HEK293 (cell line): ENCODE measurements around the gene SYNC.
A peak's percentile ranks its signal among the peaks of the same experiment; 100 is the strongest.

Experiments
- CTCF ChIA-PET: fragments of 350-600 bp; formaldehyde crosslinking; extraction: SDS; loops from one replicate; lab custom pipeline; 2021; ENCODE audit warnings: antibody characterized with exemption; lab: Yijun Ruan, JAX
- POLR2A ChIA-PET: fragments of 300-600 bp; formaldehyde crosslinking; extraction: SDS; loops from one replicate; lab custom pipeline; 2020; ENCODE audit warnings: antibody characterized with exemption, inconsistent platforms; lab: Yijun Ruan, JAX
- H3K27ac ChIP-seq: fragments of 200-500 bp; sonication (Bioruptor generic); 2 replicates; pipeline ENCODE4 v1.5.1; 2014; ENCODE audit warnings: low read depth, low read length, control low read depth, inconsistent platforms; ENCODE audit errors: extremely low read depth
- H3K36me3 ChIP-seq, 2 experiments: fragments of 200-500 bp in 1 of 2; sonication (Bioruptor generic) in 1 of 2; 1 replicate in 1 of 2; 2 replicates in 1 of 2; pipeline ENCODE4 v1.5.1; 2014 to 2017; ENCODE audit warnings: inconsistent platforms in 2 of 2, low read length in 2 of 2; ENCODE audit not compliant: control insufficient read depth in 2 of 2, insufficient read depth in 1 of 2
- H3K4me1 ChIP-seq: fragments of 200-500 bp; sonication (Bioruptor generic); 2 replicates; pipeline ENCODE4 v1.5.1; 2014; ENCODE audit warnings: mild to moderate bottlenecking, low read length, inconsistent platforms; ENCODE audit not compliant: control insufficient read depth, insufficient read depth
- H3K4me3 ChIP-seq: 2 replicates; pipeline ENCODE4 v1.5.1; 2011; ENCODE audit warnings: low read depth, mild to moderate bottlenecking, control low read depth, low read length, moderate library complexity
- H3K9me3 ChIP-seq: fragments of 200-500 bp; sonication (Bioruptor generic); 2 replicates; pipeline ENCODE4 v1.5.1; 2014; ENCODE audit warnings: low read depth, low read length, inconsistent platforms; ENCODE audit not compliant: control insufficient read depth, insufficient read depth
- BCL6B ChIP-seq: fragments of 450-650 bp; formaldehyde crosslinking; IDR thresholded peaks from 2 replicates; pipeline ENCODE4 v1.5.1; 2017; ENCODE audit warnings: missing biosample characterization, missing genetic modification characterization
- GFI1B ChIP-seq: fragments of 450-650 bp; formaldehyde crosslinking; IDR thresholded peaks from 2 replicates; pipeline ENCODE4 v1.5.1; 2016; ENCODE audit warnings: missing biosample characterization, missing genetic modification characterization
- KLF1 ChIP-seq: fragments of 450-650 bp; formaldehyde crosslinking; IDR thresholded peaks from 2 replicates; pipeline ENCODE4 v1.5.1; 2016; ENCODE audit warnings: missing biosample characterization, missing genetic modification characterization
- KLF8 ChIP-seq: fragments of 450-650 bp; formaldehyde crosslinking; IDR thresholded peaks from 2 replicates; pipeline ENCODE4 v1.5.1; 2016; ENCODE audit warnings: missing biosample characterization, missing genetic modification characterization
- MYNN ChIP-seq: fragments of 450-650 bp; formaldehyde crosslinking; IDR thresholded peaks from 2 replicates; pipeline ENCODE4 v1.5.1; 2016; ENCODE audit warnings: missing biosample characterization, missing genetic modification characterization, borderline replicate concordance
- PRDM4 ChIP-seq: fragments of 450-650 bp; formaldehyde crosslinking; IDR thresholded peaks from 2 replicates; pipeline ENCODE4 v1.5.1; 2017; ENCODE audit warnings: missing biosample characterization, missing genetic modification characterization
- SCRT1 ChIP-seq: fragments of 450-650 bp; formaldehyde crosslinking; IDR thresholded peaks from 2 replicates; pipeline ENCODE4 v1.5.1; 2016; ENCODE audit warnings: missing biosample characterization, missing genetic modification characterization, borderline replicate concordance
- SCRT2 ChIP-seq: fragments of 450-650 bp; formaldehyde crosslinking; IDR thresholded peaks from 2 replicates; pipeline ENCODE4 v1.5.1; 2016; ENCODE audit warnings: missing biosample characterization, missing genetic modification characterization
- TCF7L2 ChIP-seq: IDR thresholded peaks from 2 replicates; pipeline ENCODE4 v1.6.1; 2011; ENCODE audit warnings: low read depth, mild to moderate bottlenecking, inconsistent platforms, low read length, moderate library complexity, borderline replicate concordance
- YY1 ChIP-seq: fragments of 450-650 bp; formaldehyde crosslinking; IDR thresholded peaks from 2 replicates; pipeline ENCODE4 v1.5.1; 2018; ENCODE audit warnings: missing biosample characterization, missing genetic modification characterization
- YY2 ChIP-seq: fragments of 450-650 bp; formaldehyde crosslinking; IDR thresholded peaks from 2 replicates; pipeline ENCODE4 v1.5.1; 2016; ENCODE audit warnings: missing biosample characterization, missing genetic modification characterization
- ZBTB1 ChIP-seq: fragments of 450-650 bp; formaldehyde crosslinking; IDR thresholded peaks from 2 replicates; pipeline ENCODE4 v1.5.1; 2016; ENCODE audit warnings: missing biosample characterization, missing genetic modification characterization
- ZBTB48 ChIP-seq: fragments of 450-650 bp; formaldehyde crosslinking; IDR thresholded peaks from 2 replicates; pipeline ENCODE4 v1.5.1; 2016; ENCODE audit warnings: missing biosample characterization, missing genetic modification characterization
- ZFHX2 ChIP-seq: fragments of 450-650 bp; formaldehyde crosslinking; conservative IDR thresholded peaks from 2 replicates; pipeline ENCODE4 v1.5.1; 2016; ENCODE audit warnings: missing biosample characterization, missing genetic modification characterization
- ZNF155 ChIP-seq: fragments of 450-650 bp; formaldehyde crosslinking; IDR thresholded peaks from 2 replicates; pipeline ENCODE4 v1.5.1; 2016; ENCODE audit warnings: missing biosample characterization, missing genetic modification characterization
- ZNF16 ChIP-seq: fragments of 450-650 bp; formaldehyde crosslinking; IDR thresholded peaks from 2 replicates; pipeline ENCODE4 v1.5.1; 2016; ENCODE audit warnings: low read depth, missing biosample characterization, missing genetic modification characterization
- ZNF274 ChIP-seq, 2 experiments: fragments of 200-500 bp in 1 of 2; fragments of 450-650 bp in 1 of 2; sonication (Bioruptor generic) in 1 of 2; formaldehyde crosslinking in 1 of 2; IDR thresholded peaks; 2 replicates each; pipeline versions ENCODE4 v1.5.1 to v1.6.1; 2014 to 2016; ENCODE audit warnings: borderline replicate concordance in 1 of 2, inconsistent platforms in 1 of 2, low read length in 1 of 2, missing biosample characterization in 1 of 2, missing genetic modification characterization in 1 of 2
- ZNF311 ChIP-seq: fragments of 450-650 bp; formaldehyde crosslinking; IDR thresholded peaks from 2 replicates; pipeline ENCODE4 v1.5.1; 2017; ENCODE audit warnings: missing biosample characterization, missing genetic modification characterization, borderline replicate concordance
- ZNF335 ChIP-seq: fragments of 450-650 bp; formaldehyde crosslinking; conservative IDR thresholded peaks from 2 replicates; pipeline ENCODE4 v1.5.1; 2016; ENCODE audit warnings: missing biosample characterization, missing genetic modification characterization
- ZNF391 ChIP-seq: fragments of 450-650 bp; formaldehyde crosslinking; IDR thresholded peaks from 2 replicates; pipeline ENCODE4 v1.5.1; 2016; ENCODE audit warnings: low read depth, missing biosample characterization, missing genetic modification characterization, borderline replicate concordance
- ZNF416 ChIP-seq: fragments of 450-650 bp; formaldehyde crosslinking; IDR thresholded peaks from 2 replicates; pipeline ENCODE4 v1.5.1; 2016; ENCODE audit warnings: missing biosample characterization, missing genetic modification characterization
- ZNF433 ChIP-seq: fragments of 450-650 bp; formaldehyde crosslinking; IDR thresholded peaks from 2 replicates; pipeline ENCODE4 v1.5.1; 2016; ENCODE audit warnings: missing biosample characterization, missing genetic modification characterization, low read depth
- ZNF510 ChIP-seq: fragments of 450-650 bp; formaldehyde crosslinking; IDR thresholded peaks from 2 replicates; pipeline ENCODE4 v1.5.1; 2018; ENCODE audit warnings: mild to moderate bottlenecking, missing genetic modification characterization, missing biosample characterization; ENCODE audit not compliant: insufficient replicate concordance
- ZNF529 ChIP-seq: fragments of 450-650 bp; formaldehyde crosslinking; IDR thresholded peaks from 2 replicates; pipeline ENCODE4 v1.5.1; 2017; ENCODE audit warnings: missing genetic modification characterization, missing biosample characterization; ENCODE audit not compliant: insufficient replicate concordance
- ZNF692 ChIP-seq: fragments of 450-650 bp; formaldehyde crosslinking; IDR thresholded peaks from 2 replicates; pipeline ENCODE4 v1.5.1; 2016; ENCODE audit warnings: missing biosample characterization, missing genetic modification characterization
- ZNF830 ChIP-seq: fragments of 450-650 bp; IDR thresholded peaks from 2 replicates; pipeline ENCODE4 v1.5.0; 2018; ENCODE audit warnings: missing biosample characterization, missing genetic modification characterization, low read depth, mild to moderate bottlenecking, moderate library complexity
- ZSCAN16 ChIP-seq: fragments of 450-650 bp; formaldehyde crosslinking; IDR thresholded peaks from 2 replicates; pipeline ENCODE4 v1.5.1; 2016; ENCODE audit warnings: missing biosample characterization, missing genetic modification characterization

SYNC gene

GRCh38 chr1:32686387-32686786, 16.2 kb downstream of the SYNC start:
- Histone ChIP-seq H3K9me3 (no peaks in the 10 kb centered on the region), H3K36me3 (peaks cover 17 to 54% of the 10 kb centered on the region in 2 experiments; a peak in 2 of 3 replicates), H3K27ac (no peak overlapping the region), H3K4me1 (no peaks in the 10 kb centered on the region), H3K4me3 (no peak overlapping the region)
- TF ChIP-seq SCRT1 (tag by site-specific recombination) (peak; percentile 97), ZNF416 (no peak), ZBTB1 (tag by site-specific recombination) (no peak), ZNF311 (tag by site-specific recombination) (no peak), YY1 (tag by site-specific recombination) (no peak), ZNF692 (tag by site-specific recombination) (no peak), ZNF391 (tag by site-specific recombination) (no peak), SCRT2 (tag by site-specific recombination) (peak; percentile 87)
- CTCF ChIA-PET = interaction anchor here (0.6 to 1.2 kb wide), 2 partner anchors 41 to 166 kb away, joined by 3 read pairs; no protein-coding TSS in a partner anchor
- POLR2A ChIA-PET = interaction anchor here (0.6 kb wide), 1 partner anchor 166 kb away, joined by 3 read pairs; no protein-coding TSS in a partner anchor

- POLR2A ChIA-PET = interaction anchor here (0.6 kb wide), 1 partner anchor 26 kb away, joined by 4 read pairs; no protein-coding TSS in a partner anchor
- CTCF ChIA-PET = interaction anchor here (1.2 kb wide), 1 partner anchor 165 kb away, joined by 3 read pairs; no protein-coding TSS in a partner anchor
- H3K36me3 ChIP-seq = peaks cover 25 to 63% of the 10 kb centered on the region in 2 experiments
- TF ChIP-seq ZNF433 (tag by site-specific recombination) = no peak
- TF ChIP-seq GFI1B (tag by site-specific recombination) = no peak
- TF ChIP-seq YY2 = no peak
- TF ChIP-seq ZNF510 = no peak
- no peak for TF ChIP-seq ZNF155
- no peak overlapping the region for H3K4me3 ChIP-seq
- no peak overlapping the region for H3K27ac ChIP-seq
- no peaks in the 10 kb centered on the region for H3K4me1 ChIP-seq
- H3K9me3 ChIP-seq = no peaks in the 10 kb centered on the region
Observed at GRCh38 chr1:32685498-32685897, 17.1 kb downstream of the SYNC start.

- Histone ChIP-seq H3K9me3 (no peaks in the 10 kb centered on the region), H3K36me3 (peaks cover 26 to 75% of the 10 kb centered on the region in 2 experiments), H3K4me3 (no peak overlapping the region), H3K4me1 (no peaks in the 10 kb centered on the region), H3K27ac (no peak overlapping the region)
- CTCF ChIA-PET = interaction anchor here (0.9 kb wide), 1 partner anchor 164 kb away, joined by 3 read pairs; no protein-coding TSS in a partner anchor
- POLR2A ChIA-PET = interaction anchor here (1.2 kb wide), 1 partner anchor 33 kb away, joined by 3 read pairs; the partner anchor contains the start of gene RBBP4
- TF ChIP-seq KLF8 (tag by site-specific recombination) (no peak), KLF1 (tag by site-specific recombination) (no peak), ZNF335 (tag by site-specific recombination) (no peak), ZSCAN16 (tag by site-specific recombination) (no peak), BCL6B (no peak), MYNN (tag by site-specific recombination) (no peak), PRDM4 (tag by site-specific recombination) (no peak), TCF7L2 (no peak), ZNF16 (tag by site-specific recombination) (no peak), ZNF391 (tag by site-specific recombination) (no peak), ZBTB48 (tag by site-specific recombination) (no peak), ZNF529 (tag by site-specific recombination) (no peak), ZFHX2 (tag by site-specific recombination) (no peak), ZNF830 (tag by site-specific recombination) (no peak), ZNF274 (IDR thresholded peaks at IDR 0.05; ENCODE audit: low read length) (no peak), ZNF274 (tag by site-specific recombination; IDR thresholded peaks at IDR 0.05; ENCODE audit: borderline replicate concordance) (no peak)
Observed at GRCh38 chr1:32684167-32684811, 18.3 kb downstream of the SYNC start.
